DOHH2 (cell line): ENCODE data around the gene HDGFL1.

Experiments
- H3F3A ChIP-seq: fragments of 200-600 bp; sonication (generic), shearing (Covaris generic); 2 replicates; pipeline ENCODE4 v1.6.0; 2016; ENCODE audit warnings: antibody characterized with exemption, mild to moderate bottlenecking; ENCODE audit not compliant: control insufficient read depth, insufficient read depth
- H3K27ac ChIP-seq: fragments of 200-600 bp; sonication (generic); 2 replicates; pipeline ENCODE4 v1.5.1; 2014; ENCODE audit warnings: low read depth, mild to moderate bottlenecking, low read length, moderate library complexity
- H3K27me3 ChIP-seq: fragments of 200-600 bp; sonication (generic); 2 replicates; pipeline ENCODE4 v1.6.1; 2014; ENCODE audit warnings: mild to moderate bottlenecking, low read length, mixed read lengths; ENCODE audit not compliant: control insufficient read depth
- H3K36me3 ChIP-seq: fragments of 200-600 bp; sonication (generic); 2 replicates; pipeline ENCODE4 v1.6.1; 2014; ENCODE audit warnings: mild to moderate bottlenecking, low read length, moderate library complexity, mixed read lengths; ENCODE audit not compliant: control insufficient read depth
- H3K4me1 ChIP-seq: fragments of 200-600 bp; sonication (generic); 2 replicates; pipeline ENCODE4 v1.6.1; 2014; ENCODE audit warnings: mild to moderate bottlenecking, low read length, mixed read lengths; ENCODE audit not compliant: control insufficient read depth
- H3K4me2 ChIP-seq: fragments of 200-600 bp; sonication (generic); 2 replicates; pipeline ENCODE4 v1.6.0; 2014; ENCODE audit warnings: mild to moderate bottlenecking, low read length, moderate library complexity
- H3K4me3 ChIP-seq: fragments of 200-600 bp; sonication (generic); 2 replicates; pipeline ENCODE4 v1.5.1; 2014; ENCODE audit warnings: mild to moderate bottlenecking, low read length, mixed read lengths
- H3K79me2 ChIP-seq: fragments of 200-600 bp; sonication (generic); 2 replicates; pipeline ENCODE4 v1.6.1; 2014; ENCODE audit warnings: mild to moderate bottlenecking, low read length, mixed read lengths; ENCODE audit not compliant: control insufficient read depth
- H3K9me2 ChIP-seq: fragments of 200-600 bp; sonication (generic); replicated peaks from 2 replicates; pipeline ENCODE4 v1.6.1; 2014; ENCODE audit warnings: mild to moderate bottlenecking, low read length, mixed read lengths; ENCODE audit not compliant: control insufficient read depth
- H3K9me3 ChIP-seq: fragments of 200-600 bp; sonication (generic); 2 replicates; pipeline ENCODE4 v1.6.1; 2014; ENCODE audit warnings: antibody characterized with exemption, low read length, mixed read lengths; ENCODE audit not compliant: control insufficient read depth, insufficient read depth
- H4K20me1 ChIP-seq: fragments of 200-600 bp; sonication (generic); 2 replicates; pipeline ENCODE4 v1.6.0; 2014; ENCODE audit warnings: low read depth, mild to moderate bottlenecking, antibody characterized with exemption, low read length, moderate library complexity; ENCODE audit not compliant: control insufficient read depth, insufficient read depth
- EZH2phosphoT487 ChIP-seq: fragments of 200-600 bp; sonication (generic); IDR thresholded peaks from 2 replicates; pipeline ENCODE4 v1.6.1; 2017; ENCODE audit warnings: borderline replicate concordance, mild to moderate bottlenecking, antibody characterized with exemption, low read length, moderate library complexity, mixed read lengths
- TF ChIP-seq, protein P1 (sequence below): fragments of 200-600 bp; sonication (generic); IDR thresholded peaks from one replicate; pipeline ENCODE4 v1.5.1; 2014; ENCODE audit warnings: antibody characterized with exemption, mild to moderate bottlenecking, low read depth, low read length; ENCODE audit not compliant: poor library complexity, severe bottlenecking

Gene HDGFL1

GRCh38 chr6:22610127-22610526 lies 40.8 kb downstream of the HDGFL1 start:
- Histone ChIP-seq H4K20me1 (no peaks in the 10 kb centered on the region), H3K4me1 (no peaks in the 10 kb centered on the region), H3K9me3 (no peaks in the 10 kb centered on the region), H3K4me3 (no peak overlapping the region), H3K9me2 (no peaks in the 10 kb centered on the region), H3K4me2 (no peak overlapping the region), H3K36me3 (no peaks in the 10 kb centered on the region), H3K27ac (no peak overlapping the region), H3K27me3 (no peaks in the 10 kb centered on the region), H3K79me2 (no peaks in the 10 kb centered on the region), H3F3A (no peaks in the 10 kb centered on the region)
- no peak for TF ChIP-seq EZH2phosphoT487
- TF ChIP-seq, protein P1, sequence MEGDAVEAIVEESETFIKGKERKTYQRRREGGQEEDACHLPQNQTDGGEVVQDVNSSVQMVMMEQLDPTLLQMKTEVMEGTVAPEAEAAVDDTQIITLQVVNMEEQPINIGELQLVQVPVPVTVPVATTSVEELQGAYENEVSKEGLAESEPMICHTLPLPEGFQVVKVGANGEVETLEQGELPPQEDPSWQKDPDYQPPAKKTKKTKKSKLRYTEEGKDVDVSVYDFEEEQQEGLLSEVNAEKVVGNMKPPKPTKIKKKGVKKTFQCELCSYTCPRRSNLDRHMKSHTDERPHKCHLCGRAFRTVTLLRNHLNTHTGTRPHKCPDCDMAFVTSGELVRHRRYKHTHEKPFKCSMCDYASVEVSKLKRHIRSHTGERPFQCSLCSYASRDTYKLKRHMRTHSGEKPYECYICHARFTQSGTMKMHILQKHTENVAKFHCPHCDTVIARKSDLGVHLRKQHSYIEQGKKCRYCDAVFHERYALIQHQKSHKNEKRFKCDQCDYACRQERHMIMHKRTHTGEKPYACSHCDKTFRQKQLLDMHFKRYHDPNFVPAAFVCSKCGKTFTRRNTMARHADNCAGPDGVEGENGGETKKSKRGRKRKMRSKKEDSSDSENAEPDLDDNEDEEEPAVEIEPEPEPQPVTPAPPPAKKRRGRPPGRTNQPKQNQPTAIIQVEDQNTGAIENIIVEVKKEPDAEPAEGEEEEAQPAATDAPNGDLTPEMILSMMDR = no peak

DNA sequence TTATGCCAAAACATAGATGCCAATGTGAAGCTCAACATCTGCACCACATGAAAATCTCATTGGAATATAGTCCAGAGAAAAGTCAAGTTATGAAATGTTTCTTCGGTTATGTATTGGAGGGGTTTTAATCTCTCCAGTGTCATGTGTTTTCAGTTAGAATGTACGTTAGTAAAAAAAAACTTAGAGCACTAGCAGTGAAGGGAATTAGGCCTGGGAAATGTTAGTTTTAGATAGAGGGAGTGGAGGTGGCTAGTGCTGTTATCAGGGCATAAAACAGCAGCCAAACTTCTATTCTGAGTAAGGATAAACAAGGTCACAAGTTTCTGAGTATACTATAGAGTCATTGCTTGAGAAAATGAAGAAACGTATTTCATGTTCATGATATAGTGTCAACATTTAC lies 42.9 kb downstream of the HDGFL1 start:
- no peaks in the 10 kb centered on the region for H3K27me3 ChIP-seq
- no peaks in the 10 kb centered on the region for H3K4me1 ChIP-seq
- no peaks in the 10 kb centered on the region for H3K36me3 ChIP-seq
- no peaks in the 10 kb centered on the region for H3K9me3 ChIP-seq
- no peaks in the 10 kb centered on the region for H4K20me1 ChIP-seq
- no peaks in the 10 kb centered on the region for H3K9me2 ChIP-seq
- no peak overlapping the region for H3K4me2 ChIP-seq
- no peaks in the 10 kb centered on the region for H3F3A ChIP-seq
- TF ChIP-seq EZH2phosphoT487 = no peak
- TF ChIP-seq, protein P1 = no peak
- no peaks in the 10 kb centered on the region for H3K79me2 ChIP-seq
- no peak overlapping the region for H3K27ac ChIP-seq
- H3K4me3 ChIP-seq = no peak overlapping the region

GRCh38 chr6:22613051-22613450 lies 43.7 kb downstream of the HDGFL1 start:
- Histone ChIP-seq H3K4me1 (no peaks in the 10 kb centered on the region), H4K20me1 (no peaks in the 10 kb centered on the region), H3F3A (no peaks in the 10 kb centered on the region), H3K36me3 (no peaks in the 10 kb centered on the region), H3K27ac (no peak overlapping the region), H3K79me2 (no peaks in the 10 kb centered on the region), H3K9me3 (no peaks in the 10 kb centered on the region), H3K4me2 (no peak overlapping the region), H3K9me2 (no peaks in the 10 kb centered on the region), H3K4me3 (no peak overlapping the region), H3K27me3 (no peaks in the 10 kb centered on the region)
- no peak for TF ChIP-seq EZH2phosphoT487
- TF ChIP-seq, protein P1 = no peak

DNA sequence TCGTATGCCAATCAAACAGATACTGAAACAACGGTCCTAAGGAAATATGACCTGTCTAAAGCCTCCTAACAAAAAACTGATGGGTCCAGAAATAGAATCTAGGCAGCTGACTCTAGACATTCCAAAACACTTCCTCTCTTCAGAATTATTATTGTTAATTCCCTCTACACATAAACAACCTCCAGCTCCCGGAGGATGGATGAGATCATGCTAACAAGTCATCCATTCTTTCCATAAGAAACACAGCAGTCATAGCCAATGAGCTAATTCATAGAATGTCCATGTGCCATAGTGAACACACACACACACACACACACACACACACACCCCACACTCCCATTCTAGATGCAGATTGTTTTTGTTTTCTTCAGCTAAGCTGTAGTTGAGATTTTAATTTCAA lies 44.3 kb downstream of the HDGFL1 start:
- Histone ChIP-seq H4K20me1 (no peaks in the 10 kb centered on the region), H3K4me1 (no peaks in the 10 kb centered on the region), H3F3A (no peaks in the 10 kb centered on the region), H3K9me2 (no peaks in the 10 kb centered on the region), H3K9me3 (no peaks in the 10 kb centered on the region), H3K36me3 (no peaks in the 10 kb centered on the region), H3K27me3 (no peaks in the 10 kb centered on the region), H3K4me3 (no peak overlapping the region), H3K79me2 (no peaks in the 10 kb centered on the region), H3K4me2 (no peak overlapping the region), H3K27ac (no peak overlapping the region)
- TF ChIP-seq EZH2phosphoT487 = no peak
- TF ChIP-seq, protein P1 = no peak
